K562 (cell line): ENCODE results near the gene ETV3. TPM values are rescaled to one million over a fixed set of nuclear protein-coding genes. Genes with fewer than 3 reads are reported as not detected.

ENCODE experiments used
- ATAC-seq: fragments of 200-7000 bp; cut with Tn5 transposase; 3 replicates; pipeline ENCODE4 v1.9.1; 2020; ENCODE audit warnings: moderate library complexity
- BruUV-seq: library from RNA; stranded (reverse); fragments of 400-500 nt; replicated peaks from 2 replicates; lab custom pipeline; 2021; lab: Mats Ljungman, UMichigan
- CTCF ChIA-PET: fragments of 300-600 bp; formaldehyde crosslinking; extraction: SDS; loops from one replicate; lab custom pipeline; 2021; ENCODE audit warnings: low intra/inter-chr PET ratio; lab: Yijun Ruan, JAX
- POLR2A ChIA-PET: fragments of 300-600, 350-650 bp; sonication (Branson Sonifier 250); formaldehyde crosslinking; extraction: SDS; loops from one replicate; lab custom pipeline; 2021; ENCODE audit warnings: antibody characterized with exemption, inconsistent platforms; lab: Yijun Ruan, JAX
- DNase-seq, 4 experiments: peaks; one replicate each; pipeline versions ENCODE4 v3.0.0 to v3.0.0-alpha.2; 2011 to 2018; ENCODE audit warnings: low spot score in 3 of 4, mixed read lengths in 3 of 4; ENCODE audit errors: extremely low read depth in 1 of 4
- FAIRE-seq: peaks from 2 replicates; lab custom pipeline; 2011; peaks lifted over from hg19 to GRCh38; lab: Jason Lieb, UNC
- H2AFZ ChIP-seq: 2 replicates; pipeline ENCODE4 v1.6.0; 2011; ENCODE audit warnings: low read depth, low read length, control low read depth, inconsistent platforms
- H3K27ac ChIP-seq: fragments of 200-600 bp; 3 replicates; pipeline ENCODE4 v1.8.0; 2011; ENCODE audit warnings: low read depth, mild to moderate bottlenecking, control low read depth, inconsistent platforms, low read length, moderate library complexity, mixed read lengths; ENCODE audit errors: extremely low read depth
- H3K27me3 ChIP-seq, 2 experiments: fragments of 300-600 bp in 1 of 2; 2 replicates in 1 of 2; 3 replicates in 1 of 2; pipeline versions ENCODE4 v1.6.0 to v1.8.0; 2011; ENCODE audit warnings: inconsistent platforms in 2 of 2, low read length in 2 of 2, mild to moderate bottlenecking in 1 of 2, mixed read lengths in 1 of 2, moderate library complexity in 1 of 2; ENCODE audit not compliant: control insufficient read depth in 2 of 2, insufficient read depth in 2 of 2
- H3K36me3 ChIP-seq: fragments of 300-600 bp; 3 replicates; pipeline ENCODE4 v1.8.0; 2011; ENCODE audit warnings: mild to moderate bottlenecking, low read length, inconsistent platforms; ENCODE audit not compliant: control insufficient read depth, insufficient read depth
- H3K4me1 ChIP-seq, 2 experiments: fragments of 200-600 bp in 1 of 2; replicated peaks in 1 of 2; 2 replicates in 1 of 2; 3 replicates in 1 of 2; pipeline versions ENCODE4 v1.5.1 to v1.8.0; 2011; ENCODE audit warnings: inconsistent platforms in 2 of 2, low read length in 2 of 2, mild to moderate bottlenecking in 1 of 2, mixed read lengths in 1 of 2, moderate library complexity in 1 of 2; ENCODE audit not compliant: control insufficient read depth in 2 of 2, insufficient read depth in 2 of 2
- H3K4me2 ChIP-seq: 2 replicates; pipeline ENCODE4 v1.6.1; 2011; ENCODE audit warnings: low read length, control low read depth, inconsistent platforms, mixed read lengths; ENCODE audit not compliant: insufficient read depth
- H3K4me3 ChIP-seq: fragments of 200-600 bp; sonication (generic), shearing (Covaris generic); 2 replicates; pipeline ENCODE4 v1.5.1; 2016; ENCODE audit warnings: control low read depth, inconsistent platforms
- H3K79me2 ChIP-seq: fragments of 200-600 bp; 3 replicates; pipeline ENCODE4 v1.8.0; 2011; ENCODE audit warnings: low read length, inconsistent platforms; ENCODE audit not compliant: control insufficient read depth, insufficient read depth
- H3K9ac ChIP-seq, 2 experiments: 2 replicates each; pipeline versions ENCODE4 v1.6.0 to v1.6.1; 2011; ENCODE audit warnings: low read depth in 2 of 2, low read length in 2 of 2, control low read depth in 1 of 2, inconsistent platforms in 1 of 2, mild to moderate bottlenecking in 1 of 2, mixed read lengths in 1 of 2; ENCODE audit not compliant: insufficient read depth in 1 of 2
- H3K9me1 ChIP-seq: one replicate; pipeline ENCODE4 v1.6.0; 2011; ENCODE audit warnings: inconsistent platforms, mild to moderate bottlenecking, low read length, moderate library complexity; ENCODE audit not compliant: control insufficient read depth, insufficient read depth
- H3K9me3 ChIP-seq: replicated peaks from 2 replicates; pipeline ENCODE4 v1.5.1; 2011; ENCODE audit warnings: low read depth, low read length, inconsistent platforms; ENCODE audit not compliant: control insufficient read depth, insufficient read depth
- H4K20me1 ChIP-seq: replicated peaks from 2 replicates; pipeline ENCODE4 v1.6.1; 2011; ENCODE audit warnings: low read length, inconsistent platforms, mixed read lengths; ENCODE audit not compliant: control insufficient read depth, insufficient read depth
- ADNP ChIP-seq: fragments of 200-800 bp; sonication (Bioruptor generic); IDR thresholded peaks from 2 replicates; pipeline ENCODE4 v1.6.1; 2016; ENCODE audit warnings: missing genetic modification characterization, missing compliant biosample characterization
- CREBBP ChIP-seq: IDR thresholded peaks from one replicate; pipeline ENCODE4 v1.6.1; 2012; ENCODE audit warnings: low read depth, mild to moderate bottlenecking, control low read depth, inconsistent platforms, low read length
- DMBX1 ChIP-seq: fragments of 250-450 bp; sonication (Bioruptor Pico); IDR thresholded peaks from 2 replicates; pipeline ENCODE4 v1.8.0; 2022; ENCODE audit warnings: inconsistent platforms, mild to moderate bottlenecking, moderate library complexity, borderline replicate concordance
- EHMT2 ChIP-seq: fragments of 450-650 bp; IDR thresholded peaks from 2 replicates; pipeline ENCODE4 v1.6.1; 2018; ENCODE audit warnings: antibody characterized with exemption
- KLF6 ChIP-seq: fragments of 250-450 bp; sonication (Bioruptor Pico); IDR thresholded peaks from 2 replicates; pipeline ENCODE4 v1.4.0; 2020; ENCODE audit warnings: mild to moderate bottlenecking, moderate library complexity, borderline replicate concordance
- MEF2A ChIP-seq: IDR thresholded peaks from 2 replicates; pipeline ENCODE4 v1.6.1; 2011; ENCODE audit warnings: low read depth, mild to moderate bottlenecking, low read length, moderate library complexity; ENCODE audit not compliant: control insufficient read depth
- NFATC3 ChIP-seq: fragments of 450-650 bp; IDR thresholded peaks from 2 replicates; pipeline ENCODE4 v1.6.1; 2017; ENCODE audit warnings: mild to moderate bottlenecking
- SAFB2 ChIP-seq: fragments of 200-400 bp; formaldehyde crosslinking; IDR thresholded peaks from 2 replicates; pipeline ENCODE4 v1.6.1; 2018; ENCODE audit warnings: borderline replicate concordance, low read length, low read depth, moderate library complexity; ENCODE audit not compliant: severe bottlenecking
- ZNF165 ChIP-seq: fragments of 250-450 bp; sonication (Bioruptor Pico); IDR thresholded peaks from 2 replicates; pipeline ENCODE4 v1.4.0; 2020; ENCODE audit warnings: borderline replicate concordance
- ZNF224 ChIP-seq: sonication (generic); formaldehyde crosslinking; IDR thresholded peaks from 2 replicates; pipeline ENCODE4 v1.8.0; 2022; ENCODE audit warnings: mild to moderate bottlenecking, missing genetic modification reagents
- WGBS: fragments of 100-300 bp; shearing (Covaris generic); methylation state at CpG from one replicate; pipeline ENCODE4 v1.1.6; 2016; ENCODE audit warnings: low coverage, mixed read lengths; ENCODE audit not compliant: insufficient coverage; ENCODE audit errors: missing lambda C conversion rate; 5-methylcytosine and 5-hydroxymethylcytosine counted together
- in situ Hi-C: fragments of 300-500 bp; cut with MboI; formaldehyde crosslinking; loops from 4 replicates; pipeline ENCODE4 v1.15.0; 2018; ENCODE audit warnings: inconsistent platforms, mixed read lengths
- intact Hi-C: fragments of 100-400 bp; cut with micrococcal nuclease; formaldehyde crosslinking; loops from 2 replicates; pipeline ENCODE4 v1.14.2; 2022
- polyA plus RNA-seq, 8 experiments: library from polyadenylated mRNA; depleted of rRNA in 4 of 8; stranded (reverse) in 5 of 8; unstranded in 3 of 8; fragments of >200 nt; fragmentation: Nextera tagmentation in 2 of 8; fragmentation: Illumina TruSeq in 1 of 8; extraction: Ambion mirVana in 2 of 8; extraction: Trizol in 1 of 8; gene quantifications; 2 replicates each; pipeline versions ENCODE4 v1.2.1 to v1.2.3, GENCODE V29; 2011 to 2014; ENCODE audit warnings: inconsistent platforms in 1 of 8, missing spikeins in 1 of 8
- total RNA-seq, 7 experiments: library from RNA; depleted of rRNA in 6 of 7; stranded (reverse); fragments of >200 nt in 6 of 7; fragmentation: Illumina TruSeq in 2 of 7; extraction: Trizol in 2 of 7; gene quantifications; 2 replicates each; pipeline versions ENCODE4 v1.2.1 to v1.2.3, GENCODE V29; 2011 to 2021; ENCODE audit warnings: low replicate concordance in 1 of 7
- TF ChIP-seq, protein P1 (sequence below), 2 experiments: fragments of 450-650 bp in 1 of 2; sonication (generic) in 1 of 2; formaldehyde crosslinking in 1 of 2; IDR thresholded peaks in 1 of 2; conservative IDR thresholded peaks in 1 of 2; 2 replicates each; pipeline versions ENCODE4 v1.6.1 to v1.8.1; 2016 to 2023; ENCODE audit warnings: mild to moderate bottlenecking in 2 of 2, moderate library complexity in 2 of 2, inconsistent platforms in 1 of 2, missing genetic modification reagents in 1 of 2

ETV3 gene
- total and polyA plus RNA-seq, 9 of the 15 experiments (the other 6 are each of a cell fraction or from before 2014, with no cell fraction given): 3.1 to 16.0 (median 9.0) TPM

DNA sequence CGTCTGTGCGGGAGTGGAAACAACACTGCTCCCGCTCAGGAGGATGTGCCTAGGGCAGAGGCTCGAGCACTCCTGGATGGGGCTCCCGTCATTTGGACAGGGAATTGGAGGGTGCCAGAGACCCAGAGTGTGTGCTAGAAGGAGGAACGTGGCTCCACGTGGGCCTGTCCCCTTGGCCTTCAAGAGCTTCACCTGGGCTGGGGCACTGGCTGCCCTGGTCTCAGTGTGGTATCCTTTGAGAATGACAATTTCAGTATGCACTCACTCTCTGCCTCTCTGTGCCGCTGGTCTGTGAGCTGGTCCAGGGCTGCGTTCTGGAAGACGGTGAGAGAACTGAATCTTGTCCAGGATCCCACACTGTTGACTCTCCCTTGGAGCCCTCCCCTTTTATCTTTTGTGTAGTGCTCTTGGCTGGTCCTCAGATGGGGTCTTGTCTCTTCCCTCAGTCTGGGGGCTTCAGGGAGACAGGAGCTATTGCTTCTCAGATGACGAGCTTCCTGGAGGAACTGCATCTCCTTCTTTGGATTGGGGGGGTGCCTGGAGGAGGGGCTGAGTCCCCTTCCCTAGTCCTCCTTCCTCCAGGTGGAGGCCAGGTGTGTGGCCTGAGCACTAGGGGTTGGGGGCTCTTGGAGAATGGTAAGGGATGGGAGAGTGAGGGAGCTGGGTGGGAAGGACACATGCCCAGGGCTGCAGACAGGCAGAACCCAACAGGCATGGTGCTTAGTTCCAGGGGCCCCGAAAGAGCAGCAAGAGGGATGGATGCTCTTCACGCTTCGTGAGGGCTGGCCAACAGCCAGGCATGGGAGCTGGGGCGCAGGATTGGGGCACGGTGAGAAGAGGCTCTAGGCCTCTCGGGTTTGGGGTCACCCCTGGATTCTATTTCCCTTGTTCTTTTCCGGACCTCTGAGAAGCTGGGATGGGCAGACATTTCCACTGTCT, 23.7 kb downstream of the ETV3 start:
- Histone ChIP-seq H3K79me2 (no peaks in the 10 kb centered on the region), H3K4me2 (no peak overlapping the region), H3K4me1 (peaks cover 0 to 9% of the 10 kb centered on the region in 2 experiments; a peak in 3 of 5 replicates), H4K20me1 (0 out of 2 replicates have a peak, but pooled peaks cover 4% of the 10 kb centered on the region), H3K9me1 (no peaks in the 10 kb centered on the region), H3K9ac (no peak overlapping the region), H3K27me3 (peaks cover 49 to 58% of the 10 kb centered on the region in 2 experiments), H3K36me3 (no peaks in the 10 kb centered on the region), H3K27ac (no peak overlapping the region), H2AFZ (no peak overlapping the region), H3K9me3 (no peaks in the 10 kb centered on the region), H3K4me3 (no peak overlapping the region)
- intact Hi-C loops (no loop called here), in situ Hi-C loops (no loop called here)
- no peak for FAIRE-seq
- no TSS peak for BruUV-seq
- ChIA-PET CTCF (no interaction called here), POLR2A (interaction anchor here (0.6 to 2.2 kb wide), 4 partner anchors 12 to 364 kb away, joined by 3 to 6 read pairs (median 3); no protein-coding TSS in a partner anchor)
- DNase-seq: no peak
- ATAC-seq: peak; percentile 13; the same call in 1 of the 3 replicates
- no peak for TF ChIP-seq ZNF165 (CRISPR knock-in tag)
- TF ChIP-seq, protein P1, sequence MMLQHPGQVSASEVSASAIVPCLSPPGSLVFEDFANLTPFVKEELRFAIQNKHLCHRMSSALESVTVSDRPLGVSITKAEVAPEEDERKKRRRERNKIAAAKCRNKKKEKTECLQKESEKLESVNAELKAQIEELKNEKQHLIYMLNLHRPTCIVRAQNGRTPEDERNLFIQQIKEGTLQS (IDR thresholded peaks at IDR 0.05): no peak
- TF ChIP-seq, protein P1 (CRISPR knock-in tag; conservative IDR thresholded peaks at IDR 0.05): no peak
- TF ChIP-seq KLF6 (CRISPR knock-in tag): no peak
- TF ChIP-seq SAFB2: no peak
- no peak for TF ChIP-seq ADNP (tag)
- TF ChIP-seq DMBX1 (CRISPR knock-in tag): no peak
- TF ChIP-seq ZNF224 (CRISPR knock-in tag): no peak
- no peak for TF ChIP-seq MEF2A
- TF ChIP-seq NFATC3: no peak
- TF ChIP-seq CREBBP: no peak
- no peak for TF ChIP-seq EHMT2
- 8% methylated on average over 15 of the region's 18 CpGs for WGBS
